GM12878 (cell line): ENCODE results near the gene CENPP. TPM values are rescaled to one million over a fixed set of nuclear protein-coding genes. Genes with fewer than 3 reads are reported as not detected.

Experiments used
- ATF2 ChIP-seq: IDR thresholded peaks from 2 replicates; pipeline ENCODE4 v1.6.1; 2012; ENCODE audit warnings: low read length, inconsistent platforms
- BACH1 ChIP-seq: fragments of 450-650 bp; IDR thresholded peaks from 2 replicates; pipeline ENCODE4 v1.6.1; 2017; ENCODE audit warnings: mild to moderate bottlenecking, borderline replicate concordance
- BCL11A ChIP-seq: IDR thresholded peaks from 2 replicates; pipeline ENCODE4 v1.6.1; 2011; ENCODE audit warnings: low read depth, low read length
- CBX3 ChIP-seq: fragments of 200-600 bp; sonication (generic); IDR thresholded peaks from 2 replicates; pipeline ENCODE4 v1.6.1; 2016; ENCODE audit warnings: low read depth, borderline replicate concordance
- CBX5 ChIP-seq: sonication (generic); IDR thresholded peaks from 2 replicates; pipeline ENCODE4 v1.6.1; 2016; ENCODE audit warnings: low read depth, moderate library complexity, mild to moderate bottlenecking, inconsistent platforms
- CHD1 ChIP-seq: IDR thresholded peaks from 2 replicates; pipeline ENCODE4 v1.6.1; 2012; ENCODE audit warnings: low read depth, low read length, improper control_type of control experiment
- CREB1 ChIP-seq: IDR thresholded peaks from 2 replicates; pipeline ENCODE4 v1.6.1; 2012; ENCODE audit warnings: low read depth, mild to moderate bottlenecking, inconsistent platforms
- FOXK2 ChIP-seq: fragments of 450-650 bp; IDR thresholded peaks from 2 replicates; pipeline ENCODE4 v1.6.1; 2017; ENCODE audit warnings: mild to moderate bottlenecking, moderate library complexity
- GABPA ChIP-seq: IDR thresholded peaks from 2 replicates; pipeline ENCODE4 v1.6.1; 2014; ENCODE audit warnings: antibody characterized with exemption, low read depth, mild to moderate bottlenecking, inconsistent platforms
- IRF4 ChIP-seq: IDR thresholded peaks from 2 replicates; pipeline ENCODE4 v1.6.1; 2011; ENCODE audit warnings: low read depth, low read length
- JUNB ChIP-seq: IDR thresholded peaks from 2 replicates; pipeline ENCODE4 v1.6.1; 2016; ENCODE audit warnings: antibody characterized with exemption, mild to moderate bottlenecking
- KLF5 ChIP-seq: fragments of 450-650 bp; IDR thresholded peaks from 2 replicates; pipeline ENCODE4 v1.6.1; 2014; ENCODE audit warnings: mild to moderate bottlenecking; ENCODE audit not compliant: partially characterized antibody
- PKNOX1 ChIP-seq: fragments of 450-650 bp; IDR thresholded peaks from 2 replicates; pipeline ENCODE4 v1.6.1; 2016; ENCODE audit warnings: mild to moderate bottlenecking
- RELA ChIP-seq: fragments of 450-650 bp; IDR thresholded peaks from 2 replicates; pipeline ENCODE4 v1.8.0; 2014; ENCODE audit warnings: borderline replicate concordance; ENCODE audit not compliant: partially characterized antibody
- TCF7 ChIP-seq: IDR thresholded peaks from 2 replicates; pipeline ENCODE4 v1.6.1; 2014; ENCODE audit warnings: antibody characterized with exemption, borderline replicate concordance
- ZNF207 ChIP-seq: fragments of 450-650 bp; IDR thresholded peaks from 2 replicates; pipeline ENCODE4 v1.6.1; 2014; ENCODE audit warnings: antibody characterized with exemption, mild to moderate bottlenecking, borderline replicate concordance
- ZNF622 ChIP-seq: fragments of 450-650 bp; IDR thresholded peaks from 2 replicates; pipeline ENCODE4 v1.6.1; 2017; ENCODE audit warnings: mild to moderate bottlenecking, inconsistent platforms
- polyA plus RNA-seq, 11 experiments: library from polyadenylated mRNA; depleted of rRNA in 4 of 11; unstranded in 6 of 11; stranded (reverse) in 5 of 11; fragments of >200 nt; fragmentation: Nextera tagmentation in 4 of 11; fragmentation: Illumina TruSeq in 1 of 11; extraction: Ambion mirVana in 4 of 11; extraction: Trizol in 1 of 11; gene quantifications; 1 replicate in 1 of 11; 2 replicates in 10 of 11; pipeline versions ENCODE4 v1.2.1 to v1.2.3, GENCODE V29; 2011 to 2016; ENCODE audit warnings: inconsistent platforms in 2 of 11, missing spikeins in 2 of 11, low read depth in 1 of 11
- total RNA-seq, 4 experiments: library from RNA; depleted of rRNA in 3 of 4; stranded (reverse); fragments of >200 nt in 3 of 4; fragmentation: Illumina TruSeq in 1 of 4; extraction: Trizol in 1 of 4; gene quantifications; 2 replicates each; pipeline versions ENCODE4 v1.2.1 to v1.2.3, GENCODE V29; 2013 to 2021

CENPP gene
- total and polyA plus RNA-seq, 10 of the 15 experiments (the other 5 are each of a cell fraction or from before 2014, with no cell fraction given), result 9.4 to 31.4 (median 19.8) TPM

GRCh38 chr9:92325269-92325990 lies at the start of gene CENPP, which contains the start of gene NOL8 (continued):
- TF ChIP-seq PKNOX1, result peak; percentile 96
- TF ChIP-seq CREB1, result peak; percentile 49
- TF ChIP-seq KLF5, result peak; percentile 100
- TF ChIP-seq JUNB, result 0 out of 2 replicates have a peak, but pooled peaks have one; percentile 15
- TF ChIP-seq BCL11A, result no peak
- TF ChIP-seq ZNF622, result no peak
- no peak for TF ChIP-seq CBX3
- TF ChIP-seq ATF2, result no peak
- TF ChIP-seq CBX5, result no peak
- TF ChIP-seq IRF4, result peak; percentile 55
- TF ChIP-seq CHD1, result peak; percentile 98
- TF ChIP-seq TCF7, result peak; percentile 17; the same call in 1 of the 2 replicates
- TF ChIP-seq GABPA, result peak; percentile 97
- peak; percentile 60 for TF ChIP-seq BACH1
- peak; percentile 69 for TF ChIP-seq RELA
- peak; percentile 96 for TF ChIP-seq ZNF207
- peak; percentile 100 for TF ChIP-seq FOXK2
